HUES64 (cell line): ENCODE results near the gene USP32.

Experiments used
- H3K27ac ChIP-seq: 2 replicates; pipeline ENCODE4 v1.7.0; 2013; ENCODE audit warnings: low read depth, low read length, inconsistent platforms
- H3K27me3 ChIP-seq: 2 replicates; pipeline ENCODE4 v1.6.1; 2013; ENCODE audit warnings: mild to moderate bottlenecking, low read length; ENCODE audit not compliant: insufficient read depth
- H3K36me3 ChIP-seq: 2 replicates; pipeline ENCODE4 v1.6.1; 2013; ENCODE audit warnings: mild to moderate bottlenecking, low read length; ENCODE audit not compliant: insufficient read depth
- H3K4me1 ChIP-seq: 2 replicates; pipeline ENCODE4 v1.6.1; 2013; ENCODE audit warnings: mild to moderate bottlenecking, low read length, moderate library complexity; ENCODE audit not compliant: insufficient read depth
- H3K4me3 ChIP-seq: 2 replicates; pipeline ENCODE4 v1.5.1; 2013; ENCODE audit warnings: mild to moderate bottlenecking, low read length, moderate library complexity
- H3K9ac ChIP-seq: 2 replicates; pipeline ENCODE4 v1.6.1; 2013; ENCODE audit warnings: mild to moderate bottlenecking, low read depth, low read length
- H3K9me3 ChIP-seq: 2 replicates; pipeline ENCODE4 v1.6.1; 2013; ENCODE audit warnings: low read depth, low read length; ENCODE audit not compliant: insufficient read depth
- WGBS: fragments of 150-250, 120-280 bp; methylation state at CpG from one replicate; pipeline ENCODE4 v1.1.7; 2013; ENCODE audit warnings: missing lambda C conversion rate; 5-methylcytosine and 5-hydroxymethylcytosine counted together

Gene USP32

DNA sequence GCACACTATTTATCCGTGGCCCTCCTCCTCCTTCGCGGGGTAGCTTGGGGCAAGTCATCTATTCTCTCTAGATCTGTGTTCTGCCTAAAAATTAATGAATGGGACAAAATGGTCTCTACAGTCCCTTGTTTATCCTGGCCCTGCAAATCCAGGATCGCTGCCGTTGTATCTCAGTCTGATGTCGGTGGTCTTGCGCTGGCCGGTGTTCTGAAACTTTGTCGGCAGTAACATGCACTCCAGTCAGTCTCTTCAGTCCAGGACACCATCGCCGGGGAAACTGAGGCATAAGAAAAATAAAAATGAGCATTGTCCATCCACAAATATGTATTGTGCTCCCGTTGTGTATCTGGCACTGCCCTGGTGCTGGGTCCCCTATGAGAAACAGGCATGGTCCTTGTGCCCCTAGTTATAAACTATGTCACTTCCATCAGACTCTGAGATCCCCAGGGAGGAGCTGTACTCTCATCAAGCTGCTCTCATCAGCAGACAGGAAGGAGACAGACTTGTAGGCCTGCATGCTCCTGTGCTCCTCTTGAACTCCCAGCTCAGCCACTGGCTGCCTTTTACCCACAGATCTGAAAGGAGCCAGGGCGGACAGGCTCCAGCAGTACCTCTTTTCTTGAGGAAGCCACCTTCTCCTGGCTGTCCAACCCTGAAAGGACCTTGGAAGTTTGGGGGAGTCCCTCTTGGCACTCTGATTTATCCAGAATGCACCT is 255.8 kb downstream of the USP32 start:
- 83% methylated on average over 13 of the region's 13 CpGs for WGBS
- H3K4me3 ChIP-seq: peak overlapping the region; percentile 74
- no peak overlapping the region for H3K9ac ChIP-seq
- H3K27ac ChIP-seq: no peak overlapping the region
- no peaks in the 10 kb centered on the region for H3K9me3 ChIP-seq
- H3K27me3 ChIP-seq: peaks cover 68% of the 10 kb centered on the region
- H3K4me1 ChIP-seq: peaks cover 4% of the 10 kb centered on the region; the same call in 1 of the 2 replicates
- H3K36me3 ChIP-seq: peaks cover 5% of the 10 kb centered on the region; the same call in 1 of the 2 replicates

GRCh38 chr17:60135151-60135950 is 256.6 kb downstream of the USP32 start:
- peaks cover 5% of the 10 kb centered on the region; the same call in 1 of the 2 replicates for H3K36me3 ChIP-seq
- H3K9me3 ChIP-seq: no peaks in the 10 kb centered on the region
- no peaks in the 10 kb centered on the region; the same call in 1 of the 2 replicates for H3K4me1 ChIP-seq
- H3K9ac ChIP-seq: peak overlapping the region; percentile 51
- 4% methylated on average over 54 of the region's 54 CpGs for WGBS
- H3K27me3 ChIP-seq: peaks cover 61% of the 10 kb centered on the region
- H3K4me3 ChIP-seq: peak overlapping the region; percentile 74
- no peak overlapping the region for H3K27ac ChIP-seq

DNA sequence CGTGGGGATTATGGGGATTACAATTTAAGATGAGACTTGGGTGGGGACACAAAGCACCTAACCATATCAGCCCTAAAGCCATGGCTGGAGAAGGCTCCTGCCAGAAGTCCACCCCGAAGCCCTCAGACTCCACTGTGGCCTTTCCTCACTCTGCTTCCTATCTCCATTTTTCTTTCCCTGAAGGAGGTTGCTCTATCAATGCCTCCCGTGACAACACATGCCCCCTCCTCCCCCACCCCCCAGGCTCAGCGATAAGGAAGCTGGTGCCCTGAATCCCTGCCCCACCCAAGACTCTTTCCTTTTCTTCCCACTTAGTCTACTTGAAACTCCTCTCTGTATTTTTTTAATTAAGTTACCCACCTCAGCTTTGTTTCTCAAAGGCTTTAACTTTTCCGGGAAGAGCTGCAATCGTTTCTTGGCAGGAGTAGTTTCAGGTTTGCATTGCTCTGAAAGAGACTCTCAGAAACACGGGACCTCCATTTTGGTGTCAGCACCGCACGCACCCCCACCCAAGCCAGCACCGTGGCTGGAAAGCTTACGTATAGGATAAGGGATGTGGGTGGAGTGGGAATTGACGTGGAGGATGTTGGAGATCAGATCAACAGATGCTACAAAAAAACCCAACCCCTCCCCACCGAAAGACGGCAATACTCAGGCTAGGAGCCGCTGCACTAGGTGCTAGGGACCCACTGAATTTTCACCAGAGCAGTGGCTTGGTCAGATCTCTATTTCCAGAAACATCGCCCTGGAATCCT is 257.4 kb downstream of the USP32 start:
- 19% methylated on average over 13 of the region's 16 CpGs for WGBS

DNA sequence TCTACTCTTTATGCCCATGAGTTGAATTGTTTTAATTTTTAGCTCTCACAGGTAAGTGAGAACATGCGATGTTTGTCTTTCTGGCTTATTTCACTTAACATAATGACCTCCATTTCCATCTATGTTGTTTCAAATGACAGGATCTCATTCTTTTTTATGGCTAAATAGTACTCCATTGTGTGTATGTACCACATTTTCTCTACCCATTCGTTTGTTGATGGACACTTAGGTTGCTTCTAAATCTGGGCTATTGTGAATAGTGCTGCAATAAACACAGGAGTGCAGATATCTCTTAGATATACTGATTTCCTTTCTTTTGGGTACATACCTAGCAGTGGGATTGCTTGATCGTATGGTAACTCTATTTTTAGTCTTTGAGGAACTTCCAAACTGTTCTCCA is 261.5 kb downstream of the USP32 start:
- Histone ChIP-seq H3K36me3 (peaks cover 5% of the 10 kb centered on the region; the same call in 1 of the 2 replicates), H3K9ac (no peak overlapping the region), H3K4me3 (no peak overlapping the region), H3K9me3 (no peaks in the 10 kb centered on the region), H3K27ac (no peak overlapping the region), H3K27me3 (peaks cover 14% of the 10 kb centered on the region), H3K4me1 (no peaks in the 10 kb centered on the region; the same call in 1 of the 2 replicates)
- 100% methylated on average over 1 of the region's 3 CpGs for WGBS

More for the DNA sequence above, 257.4 kb downstream of the USP32 start:
- Histone ChIP-seq H3K9me3 (no peaks in the 10 kb centered on the region), H3K9ac (peak overlapping the region; percentile 51), H3K27ac (no peak overlapping the region), H3K27me3 (peaks cover 53% of the 10 kb centered on the region), H3K36me3 (peaks cover 5% of the 10 kb centered on the region; the same call in 1 of the 2 replicates), H3K4me3 (peak overlapping the region; percentile 74), H3K4me1 (no peaks in the 10 kb centered on the region; the same call in 1 of the 2 replicates)

GRCh38 chr17:60129164-60129563 is 262.8 kb downstream of the USP32 start:
- no peaks in the 10 kb centered on the region for H3K4me1 ChIP-seq
- no peak overlapping the region for H3K4me3 ChIP-seq
- no peaks in the 10 kb centered on the region for H3K9me3 ChIP-seq
- H3K27me3 ChIP-seq: peaks cover 2% of the 10 kb centered on the region
- H3K27ac ChIP-seq: no peak overlapping the region
- 94% methylated on average over 4 of the region's 4 CpGs for WGBS
- H3K36me3 ChIP-seq: peaks cover 5% of the 10 kb centered on the region; the same call in 1 of the 2 replicates
- no peak overlapping the region for H3K9ac ChIP-seq
